HPDE6-E6E7 (cell line): ENCODE data around the gene GPD1.
A peak's percentile ranks its signal among the peaks of the same experiment; 100 is the strongest.

Experiments used
- DNase-seq: peaks from one replicate; pipeline ENCODE4 v3.0.0; 2011; ENCODE audit warnings: missing footprints; ENCODE audit errors: extremely low spot score

Gene GPD1

GRCh38 chr12:50103767-50104321, at the start of gene GPD1:
TSS of gene GPD1 (plus strand) at chr12:50104008. CDS start at chr12:50104051, 43 bp downstream.
- DNase-seq = peak; percentile 79

GRCh38 chr12:50055831-50056638, 47.8 kb upstream of the GPD1 start:
- DNase-seq = peak; percentile 78

GRCh38 chr12:50056639-50056976, 47.2 kb upstream of the GPD1 start:
- DNase-seq = no peak

GRCh38 chr12:50057000-50057841, 46.6 kb upstream of the GPD1 start, which contains the start of gene ASIC1:
TSS of gene ASIC1 (plus strand) at chr12:50057596. CDS start at chr12:50058767, 1,171 bp downstream.
- peak; percentile 63 for DNase-seq

- no peak for DNase-seq
Measured at GRCh38 chr12:50057896-50058670, 45.7 kb upstream of the GPD1 start.

GRCh38 chr12:50058743-50059312, 45.0 kb upstream of the GPD1 start:
- no peak for DNase-seq

GRCh38 chr12:50059440-50060119, 44.2 kb upstream of the GPD1 start:
- DNase-seq = no peak

GRCh38 chr12:50060120-50060468, 43.7 kb upstream of the GPD1 start:
- no peak for DNase-seq

GRCh38 chr12:50061171-50061570, 42.6 kb upstream of the GPD1 start:
- no peak for DNase-seq

GRCh38 chr12:50061946-50062686, 41.7 kb upstream of the GPD1 start:
- DNase-seq = no peak

- DNase-seq = no peak
Measured at GRCh38 chr12:50062728-50063460, 40.9 kb upstream of the GPD1 start.

GRCh38 chr12:50065726-50066310, 38.0 kb upstream of the GPD1 start:
- no peak for DNase-seq

- no peak for DNase-seq
Measured at GRCh38 chr12:50066402-50066801, 37.4 kb upstream of the GPD1 start.

- no peak for DNase-seq
Measured at GRCh38 chr12:50069069-50069468, 34.7 kb upstream of the GPD1 start.

- DNase-seq = no peak
Measured at GRCh38 chr12:50069539-50069938, 34.3 kb upstream of the GPD1 start.

- peak; percentile 73 for DNase-seq
Measured at GRCh38 chr12:50070314-50071060, 33.3 kb upstream of the GPD1 start.

- no peak for DNase-seq
Measured at GRCh38 chr12:50072198-50072907, 31.5 kb upstream of the GPD1 start.

GRCh38 chr12:50073206-50073605, 30.6 kb upstream of the GPD1 start:
- DNase-seq = no peak
